ENCODE measurements around the gene USP47. TPM values are rescaled to one million over a fixed set of nuclear protein-coding genes. Genes with fewer than 3 reads are reported as not detected.

The USP47 gene
- total RNA-seq, 1 experiment from 2014 or later: 47.8 TPM

DNA sequence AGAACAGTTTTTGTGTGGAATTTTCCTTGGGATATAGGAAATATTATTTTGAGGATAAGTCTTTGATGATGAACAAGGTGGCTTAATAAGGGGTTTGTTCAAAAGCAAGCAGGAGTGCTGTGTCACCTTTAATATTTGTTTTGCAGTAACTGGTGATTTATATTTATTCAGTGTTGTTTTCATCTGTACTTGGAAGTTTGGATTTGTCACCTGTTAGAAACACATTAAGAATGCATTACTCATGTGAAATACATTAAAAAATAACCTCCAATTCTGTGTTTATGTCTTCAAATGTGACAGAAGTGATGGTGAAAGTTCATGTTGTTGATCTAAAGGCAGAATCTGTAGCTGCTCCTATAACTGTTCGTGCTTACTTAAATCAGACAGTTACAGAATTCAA is 96.2 kb downstream of the USP47 start:
- DNase-seq (ENCODE audit: low read depth): peak; percentile 55

DNA sequence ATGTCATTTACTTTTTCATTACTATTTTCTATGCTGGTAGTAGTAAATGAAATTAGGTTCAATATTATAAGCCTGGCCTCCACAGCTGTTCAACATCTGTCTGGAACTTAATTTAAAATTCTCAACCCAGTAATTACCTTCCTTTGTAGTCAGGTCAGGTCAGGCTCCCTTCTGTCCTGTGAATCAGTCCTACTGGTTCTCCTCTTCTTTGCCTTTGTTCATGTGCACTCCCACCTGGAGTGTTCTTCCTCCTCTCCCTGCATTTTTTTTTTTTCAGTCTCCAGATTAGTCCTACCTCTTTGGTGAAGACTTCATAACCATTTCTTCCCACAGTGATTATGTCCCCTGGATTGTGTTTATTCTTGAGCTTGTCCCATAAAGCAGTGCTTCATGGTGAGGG is 98.8 kb downstream of the USP47 start:
- no peak for DNase-seq (ENCODE audit: low read depth)

DNA sequence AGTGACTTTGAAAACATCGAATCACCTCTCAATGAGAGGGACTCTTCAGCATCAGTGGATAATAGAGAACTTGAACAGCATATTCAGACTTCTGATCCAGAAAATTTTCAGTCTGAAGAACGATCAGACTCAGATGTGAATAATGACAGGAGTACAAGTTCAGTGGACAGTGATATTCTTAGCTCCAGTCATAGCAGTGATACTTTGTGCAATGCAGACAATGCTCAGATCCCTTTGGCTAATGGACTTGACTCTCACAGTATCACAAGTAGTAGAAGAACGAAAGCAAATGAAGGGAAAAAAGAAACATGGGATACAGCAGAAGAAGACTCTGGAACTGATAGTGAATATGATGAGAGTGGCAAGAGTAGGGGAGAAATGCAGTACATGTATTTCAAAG is 100.9 kb downstream of the USP47 start:
- DNase-seq (ENCODE audit: low read depth): no peak

DNA sequence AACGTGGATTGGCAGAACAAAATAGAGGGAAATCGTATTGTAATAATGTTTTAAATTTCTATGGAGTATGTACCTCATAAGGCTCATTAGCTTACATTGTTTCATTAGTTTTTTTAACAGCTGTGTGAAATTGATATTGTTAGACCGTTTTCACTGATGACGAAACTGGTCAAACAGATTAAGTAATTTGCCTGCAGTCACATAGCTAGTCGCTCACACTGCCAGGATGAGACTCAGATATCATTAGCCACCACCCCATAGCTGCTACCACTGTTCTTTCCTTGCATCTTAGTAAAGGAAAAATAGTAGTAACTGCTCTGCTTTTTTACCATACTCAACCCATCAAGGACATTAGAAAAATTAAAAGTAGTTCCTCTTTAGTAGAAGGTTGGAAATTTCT is 102.7 kb downstream of the USP47 start:
- DNase-seq (ENCODE audit: low read depth): peak; percentile 23

DNA sequence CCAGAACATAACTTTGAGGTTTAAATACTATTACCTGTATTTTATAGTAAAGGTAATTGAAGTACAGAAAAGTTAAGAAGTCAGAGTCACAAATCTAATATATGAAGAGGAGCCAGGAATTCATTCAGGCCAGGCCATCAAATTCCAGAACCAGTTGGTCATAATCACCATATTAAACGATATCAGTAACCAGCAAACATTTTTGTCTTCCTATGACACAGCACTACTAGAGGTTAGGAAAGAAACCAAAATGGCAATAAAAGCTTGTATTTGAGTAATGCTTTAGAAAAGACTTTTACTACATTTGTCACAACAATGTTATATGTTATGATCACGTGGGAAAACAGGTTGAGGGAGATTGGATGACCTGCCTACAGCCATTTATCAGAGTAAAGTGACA is 104.4 kb downstream of the USP47 start:
- DNase-seq (ENCODE audit: low read depth): peak; percentile 60

DNA sequence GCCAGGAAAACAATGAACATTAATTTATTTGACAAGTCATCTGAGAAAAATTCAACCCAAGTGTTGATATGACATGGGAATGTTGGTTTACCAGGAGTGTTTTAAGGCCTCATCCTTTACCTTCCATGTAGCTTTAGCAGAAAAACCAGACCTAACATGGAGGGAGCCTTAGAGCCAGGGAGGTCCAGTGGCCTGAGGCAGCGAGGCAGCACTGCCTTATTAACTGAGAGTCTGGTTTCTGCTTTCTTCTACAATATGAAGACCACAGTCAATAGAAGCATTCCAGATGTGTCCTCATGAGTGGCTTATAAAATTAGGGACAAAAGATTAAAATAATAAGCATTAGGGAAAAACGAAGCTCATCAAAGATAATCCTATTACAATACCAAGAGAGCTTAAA is 105.1 kb downstream of the USP47 start:
- no peak for DNase-seq (ENCODE audit: low read depth)

DNA sequence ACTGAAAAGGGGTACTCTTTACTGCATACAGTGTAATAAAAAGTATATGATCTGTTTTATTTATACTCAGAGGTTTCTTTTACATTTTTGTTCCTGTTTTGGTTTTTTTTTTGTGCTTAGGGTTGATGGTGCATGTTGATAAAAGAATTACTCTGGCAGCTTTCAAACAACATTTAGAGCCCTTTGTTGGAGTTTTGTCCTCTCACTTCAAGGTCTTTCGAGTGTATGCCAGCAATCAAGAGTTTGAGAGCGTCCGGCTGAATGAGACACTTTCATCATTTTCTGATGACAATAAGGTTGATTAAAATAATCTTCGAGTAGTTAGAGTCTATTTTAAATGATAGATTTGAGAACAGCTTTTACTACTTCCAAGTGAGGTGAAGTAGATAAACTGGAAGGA is 106.1 kb downstream of the USP47 start:
- DNase-seq (ENCODE audit: low read depth): no peak

DNA sequence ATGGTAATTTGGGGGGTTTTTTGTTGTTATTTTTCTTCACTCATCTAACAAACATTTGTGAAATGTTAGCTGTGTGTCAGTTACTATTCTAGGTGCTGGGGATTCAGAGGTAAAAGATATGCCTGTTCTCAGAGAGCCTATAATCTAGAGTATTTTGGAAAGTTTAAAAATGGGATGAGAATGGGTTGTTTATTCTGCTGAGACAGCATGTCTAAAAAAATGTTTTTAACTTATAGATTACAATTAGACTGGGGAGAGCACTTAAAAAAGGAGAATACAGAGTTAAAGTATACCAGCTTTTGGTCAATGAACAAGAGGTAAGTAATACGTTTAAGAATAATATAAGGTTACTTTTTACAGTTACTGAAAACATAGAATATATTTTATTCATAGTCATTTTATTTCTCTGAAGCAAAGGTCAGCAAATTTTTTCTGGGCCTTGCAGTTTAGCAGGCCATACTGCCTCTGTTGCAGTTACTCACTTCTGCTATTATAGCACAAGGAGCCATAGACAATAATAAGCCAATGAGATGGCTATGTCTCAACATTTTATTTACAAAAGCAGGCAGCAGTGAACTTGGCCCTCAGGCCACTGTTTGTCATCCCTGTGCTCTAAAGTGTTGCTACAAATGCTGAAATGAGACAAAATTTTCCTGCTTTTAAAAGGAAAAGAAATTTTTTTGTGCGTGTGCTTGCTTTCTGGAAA is 106.6 kb downstream of the USP47 start:
- no peak for DNase-seq (ENCODE audit: low read depth)

DNA sequence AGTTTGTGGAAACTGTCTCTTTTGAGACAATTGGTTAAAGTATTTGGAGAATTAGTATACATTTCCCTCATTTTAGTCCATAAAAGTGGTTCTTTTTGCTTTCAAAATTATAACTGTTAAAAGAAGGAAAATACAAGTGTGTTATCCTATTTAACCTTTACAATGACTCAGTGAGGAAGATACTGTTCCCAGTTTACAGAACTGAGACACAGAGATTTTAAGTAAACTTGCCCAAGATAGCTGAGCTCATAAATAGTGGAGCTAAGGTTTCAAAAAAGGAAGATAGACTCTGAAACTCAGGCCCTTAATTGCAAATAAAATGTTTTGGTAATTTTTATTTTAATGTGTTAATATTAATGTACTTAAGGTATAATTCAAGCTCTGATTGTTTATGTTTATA is 107.7 kb downstream of the USP47 start:
- no peak for DNase-seq (ENCODE audit: low read depth)

DNA sequence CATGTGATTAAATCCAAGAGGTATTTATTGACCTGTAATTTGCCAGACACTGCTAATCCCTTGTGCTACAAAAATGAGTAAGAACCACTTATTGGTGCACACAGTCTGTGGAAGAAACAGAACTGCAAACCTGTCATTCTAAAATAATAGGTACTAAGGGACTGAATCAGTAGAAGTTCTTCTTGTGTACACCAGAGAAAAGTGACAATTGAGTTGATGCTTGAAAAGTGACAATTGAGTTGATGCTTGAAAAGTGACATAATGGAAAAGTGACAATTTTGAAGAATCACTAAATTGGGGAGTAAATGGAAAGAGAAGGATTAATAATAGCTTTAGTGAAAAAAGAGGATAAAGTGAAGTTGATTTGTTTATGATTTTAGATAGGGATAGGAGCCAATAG is 110.3 kb downstream of the USP47 start:
- no peak for DNase-seq (ENCODE audit: low read depth)

DNA sequence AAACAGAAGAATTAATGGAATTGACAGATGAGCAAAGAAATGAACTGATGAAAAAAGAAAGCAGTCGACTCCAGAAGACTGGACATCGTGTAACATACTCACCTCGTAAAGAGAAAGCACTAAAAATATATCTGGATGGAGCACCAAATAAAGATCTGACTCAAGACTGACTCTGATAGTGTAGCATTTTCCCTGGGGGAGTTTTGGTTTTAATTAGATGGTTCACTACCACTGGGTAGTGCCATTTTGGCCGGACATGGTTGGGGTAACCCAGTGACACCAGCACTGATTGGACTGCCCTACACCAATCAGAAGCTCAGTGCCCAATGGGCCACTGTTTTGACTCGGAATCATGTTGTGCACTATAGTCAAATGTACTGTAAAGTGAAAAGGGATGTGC is 114.2 kb downstream of the USP47 start:
- DNase-seq (ENCODE audit: low read depth): no peak

DNA sequence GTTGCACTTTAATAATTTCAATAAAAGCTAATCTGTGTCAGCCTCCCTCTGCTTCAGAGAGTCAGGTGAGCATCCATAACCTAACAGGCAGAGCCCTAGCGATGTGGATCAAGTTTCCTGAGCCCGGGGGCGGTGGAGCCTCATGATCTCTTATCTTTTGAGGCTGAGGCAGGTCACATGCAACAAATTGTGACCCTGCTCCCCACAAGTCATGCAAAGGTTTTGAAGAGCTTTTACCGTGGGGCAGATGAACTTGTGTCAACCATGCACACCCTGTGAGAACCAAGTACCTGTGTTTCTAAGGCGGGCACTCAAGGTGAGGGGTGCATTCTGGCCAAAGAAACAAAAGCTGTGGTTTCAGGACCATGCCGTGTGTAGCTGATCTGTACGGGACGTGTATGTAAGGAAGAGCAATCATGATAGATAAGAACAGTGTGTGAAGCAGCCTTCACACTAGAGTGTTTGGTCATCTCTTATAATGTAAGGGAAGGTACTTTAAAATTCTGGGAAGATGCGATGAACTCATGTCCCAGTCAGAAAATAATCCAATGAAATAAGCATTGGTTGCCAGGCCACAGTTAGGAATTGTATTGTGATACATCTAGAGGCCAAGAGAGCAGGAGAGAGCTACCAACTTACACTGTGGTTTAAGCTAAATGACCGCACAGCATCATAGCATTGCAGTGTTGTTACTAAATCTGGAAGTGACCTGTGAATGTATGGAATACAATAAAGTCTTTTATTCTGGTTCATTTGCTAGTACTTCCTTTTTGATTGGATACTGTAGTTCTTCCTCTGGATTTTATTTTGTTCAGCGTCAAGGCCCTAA is 116.8 kb downstream of the USP47 start:
- DNase-seq (ENCODE audit: low read depth): no peak

DNA sequence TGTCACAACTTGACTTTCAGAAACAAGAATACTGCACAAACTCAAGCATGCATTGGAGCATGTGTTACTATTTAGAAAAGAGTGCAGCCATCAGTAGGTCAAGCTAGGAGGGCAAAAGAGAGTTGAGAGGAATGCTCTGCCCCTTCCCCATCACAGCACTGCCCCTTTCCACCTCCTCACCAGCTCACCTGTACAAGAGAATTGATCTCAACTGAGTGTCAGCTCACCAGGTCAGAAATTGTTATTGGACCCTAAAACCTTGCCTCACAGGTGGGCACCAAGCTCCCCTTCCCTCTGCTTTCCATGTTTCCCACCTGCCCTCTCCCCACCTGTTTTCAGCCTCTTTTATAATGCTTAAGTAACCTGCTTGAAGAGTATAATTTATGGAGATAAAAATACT is 117.8 kb downstream of the USP47 start:
- DNase-seq (ENCODE audit: low read depth): no peak

DNA sequence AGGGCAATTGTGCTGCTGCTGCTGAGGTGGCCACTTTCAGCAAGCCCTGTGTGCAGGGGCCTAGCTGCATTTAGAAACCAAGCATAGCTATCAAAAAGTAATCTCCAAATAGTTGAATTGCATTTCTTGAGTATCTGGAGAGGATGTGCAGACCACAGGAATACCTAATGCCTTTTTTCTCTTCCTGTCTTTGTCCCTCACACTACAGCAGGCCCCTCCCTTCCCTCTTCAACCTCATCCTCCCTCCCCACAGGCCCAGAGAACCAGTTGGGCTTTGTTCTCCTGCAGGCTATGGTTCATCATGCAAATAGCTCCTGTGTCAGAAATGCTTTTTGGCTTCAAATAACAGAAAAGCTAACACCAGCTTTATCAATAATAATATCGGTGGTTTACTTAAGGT is 118.9 kb downstream of the USP47 start:
- DNase-seq (ENCODE audit: low read depth): no peak

DNA sequence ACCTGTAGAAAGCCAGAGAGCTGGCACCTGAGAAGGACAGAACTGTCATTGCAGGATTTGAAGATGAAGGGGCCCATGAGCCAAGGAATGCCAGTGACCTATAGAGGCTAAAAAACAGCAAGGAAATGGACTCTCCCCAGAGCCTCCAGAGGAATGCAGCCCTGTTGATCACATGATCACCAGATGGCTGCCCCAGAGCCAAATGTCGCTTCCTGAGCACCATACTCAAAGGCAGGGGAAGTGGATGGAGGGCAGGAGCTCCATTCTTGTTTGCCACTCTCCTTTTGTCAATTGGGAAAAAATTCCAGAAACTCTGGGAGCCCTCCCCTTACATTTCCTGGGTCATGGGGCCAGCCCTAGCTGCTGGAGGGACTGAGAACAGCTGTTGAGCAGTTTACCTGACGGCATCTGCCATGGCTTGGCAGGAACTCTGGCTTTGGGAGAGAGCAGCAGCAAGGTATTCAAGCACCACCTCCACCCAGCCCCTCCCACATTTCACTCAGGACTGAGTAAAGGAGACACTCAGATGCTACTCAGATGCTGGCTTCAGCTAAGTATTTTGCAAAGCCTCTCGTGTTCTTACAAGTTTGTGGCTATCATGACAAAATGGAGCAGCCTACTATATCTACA is 119.7 kb downstream of the USP47 start:
- no peak for DNase-seq (ENCODE audit: low read depth)

DNA sequence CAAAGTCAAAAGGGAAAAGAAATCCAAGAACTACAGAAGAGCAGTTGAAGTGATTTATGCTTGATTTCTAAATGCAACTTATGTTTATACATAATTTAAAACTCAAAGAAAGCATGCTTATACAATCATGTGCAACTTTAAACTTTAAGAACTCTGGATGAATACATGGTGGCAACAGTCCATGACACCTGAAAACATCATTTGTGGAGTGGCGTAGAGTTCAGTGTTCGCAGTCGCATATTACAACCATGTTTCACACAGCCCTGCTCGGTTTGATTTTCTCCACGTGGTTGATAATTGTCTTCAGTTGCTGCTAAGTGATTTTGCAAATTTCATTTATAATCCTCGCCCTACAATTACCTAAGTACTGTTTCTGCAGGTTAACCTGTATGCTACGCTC is 121.3 kb downstream of the USP47 start:
- DNase-seq (ENCODE audit: low read depth): no peak

DNA sequence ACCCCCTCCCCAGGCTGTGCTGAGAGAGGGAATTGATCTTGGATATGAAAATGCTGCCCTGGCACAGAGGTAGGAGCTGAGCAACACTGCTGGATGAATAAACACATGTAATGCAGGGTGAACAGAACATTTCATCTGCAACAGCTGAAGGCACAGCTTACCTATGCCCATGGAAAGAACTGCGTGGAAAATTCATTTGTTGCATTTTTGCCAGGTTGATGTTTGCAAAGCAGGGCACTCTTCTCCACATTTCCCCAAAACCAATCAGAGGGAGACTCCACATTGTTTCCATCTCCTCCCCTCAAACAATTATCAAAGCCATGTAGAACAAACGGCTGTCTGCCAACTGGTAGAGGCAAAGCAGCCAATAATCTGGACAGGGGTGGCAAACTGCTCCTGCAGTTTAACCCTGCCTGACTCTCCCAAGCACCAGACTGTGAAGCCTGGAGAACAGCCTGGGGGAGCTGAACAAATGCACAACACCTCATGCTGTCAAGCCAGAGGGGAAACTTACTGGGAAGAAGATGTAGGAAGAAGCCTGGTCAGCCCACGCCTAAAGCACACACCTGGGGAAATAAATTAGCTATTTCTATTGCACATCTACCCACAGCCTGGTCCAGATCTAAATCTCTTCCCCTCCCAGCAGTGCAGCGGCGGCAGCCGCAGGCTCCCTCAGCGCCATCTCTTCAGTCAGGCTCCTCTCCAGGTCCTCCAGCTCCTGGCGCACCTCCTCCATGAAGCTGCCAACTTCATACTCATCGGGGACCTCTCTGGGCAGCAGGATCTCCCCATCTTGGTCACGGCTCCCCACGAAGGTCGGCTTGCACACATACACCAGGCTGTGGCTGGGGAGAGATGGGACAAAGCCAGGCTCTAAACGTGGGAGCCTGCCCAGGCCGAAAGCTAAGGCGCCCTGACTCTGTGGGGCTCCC is 122.3 kb downstream of the USP47 start:
- no peak for DNase-seq (ENCODE audit: low read depth)

DNA sequence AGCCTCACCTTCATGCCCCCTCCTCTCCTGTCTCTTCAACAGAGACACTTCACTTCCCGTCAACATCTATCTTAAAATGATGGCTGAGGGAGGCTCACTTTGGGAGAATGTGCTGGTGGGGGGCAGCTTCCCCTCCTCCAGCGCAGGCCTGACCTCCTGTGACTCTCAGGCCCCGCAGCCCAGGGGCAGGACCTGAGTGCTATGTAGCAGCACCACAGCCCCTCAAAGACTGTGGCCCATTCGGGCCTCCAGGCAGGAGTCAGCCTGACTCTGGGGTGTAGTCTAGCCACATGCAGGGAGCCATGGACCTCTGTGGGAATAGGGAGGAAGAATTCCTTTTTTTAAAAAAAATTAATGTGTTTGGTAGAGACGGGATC is 123.0 kb downstream of the USP47 start:
- no peak for DNase-seq (ENCODE audit: low read depth)

DNA sequence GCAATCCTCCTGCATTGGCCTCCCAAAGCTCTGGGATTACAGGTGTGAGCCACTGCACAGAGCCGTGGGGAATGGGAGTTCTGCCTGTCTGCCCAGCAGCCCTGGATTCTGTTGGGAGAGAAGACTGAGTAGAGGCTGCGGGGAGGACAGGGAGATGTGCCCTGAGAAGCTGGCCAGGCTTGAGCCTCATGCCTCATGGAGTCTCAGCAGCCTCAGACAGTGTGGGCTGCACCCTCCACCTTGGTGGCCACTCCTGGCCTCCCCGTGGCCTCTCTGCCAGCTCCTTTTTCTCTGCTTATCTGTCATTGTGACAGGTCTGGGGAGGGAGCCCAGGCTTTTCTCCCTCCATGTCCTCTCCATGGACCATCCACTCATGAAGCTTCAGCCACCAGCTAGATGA is 123.4 kb downstream of the USP47 start:
- DNase-seq (ENCODE audit: low read depth): no peak

DNA sequence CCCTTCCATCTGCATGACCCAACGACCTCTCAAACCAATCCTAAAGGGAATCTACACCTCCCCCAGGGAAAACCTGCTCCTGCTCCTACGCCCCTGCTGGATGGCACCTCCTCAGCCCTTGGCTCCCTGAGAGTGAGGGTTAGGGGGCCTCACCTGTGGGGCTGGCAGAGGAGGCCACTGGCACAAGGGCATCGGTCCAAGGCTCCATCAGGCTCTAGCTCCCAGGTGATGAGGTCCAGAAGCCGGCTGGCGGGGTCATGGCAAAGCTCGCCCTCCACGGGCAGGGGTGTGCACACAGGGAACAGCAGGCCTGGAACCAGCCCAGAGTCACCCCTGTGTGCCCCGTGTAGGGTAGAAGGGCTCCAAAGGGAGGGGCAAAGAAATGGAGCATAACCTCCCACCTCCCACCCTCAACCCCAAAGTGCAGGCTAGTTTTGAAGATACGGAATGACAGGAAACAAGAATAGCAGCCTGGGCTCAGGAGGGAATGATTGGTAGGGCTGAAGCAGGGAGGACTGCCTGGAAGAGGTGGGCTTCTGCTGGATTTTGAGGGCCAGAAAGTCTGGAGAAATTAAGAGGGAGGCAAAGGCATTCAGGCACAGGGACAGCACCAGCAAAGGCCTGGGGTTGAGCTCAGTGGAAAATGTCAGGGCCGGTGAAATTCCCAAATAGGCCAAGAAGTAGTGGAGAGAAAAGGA is 124.0 kb downstream of the USP47 start:
- DNase-seq (ENCODE audit: low read depth): no peak

DNA sequence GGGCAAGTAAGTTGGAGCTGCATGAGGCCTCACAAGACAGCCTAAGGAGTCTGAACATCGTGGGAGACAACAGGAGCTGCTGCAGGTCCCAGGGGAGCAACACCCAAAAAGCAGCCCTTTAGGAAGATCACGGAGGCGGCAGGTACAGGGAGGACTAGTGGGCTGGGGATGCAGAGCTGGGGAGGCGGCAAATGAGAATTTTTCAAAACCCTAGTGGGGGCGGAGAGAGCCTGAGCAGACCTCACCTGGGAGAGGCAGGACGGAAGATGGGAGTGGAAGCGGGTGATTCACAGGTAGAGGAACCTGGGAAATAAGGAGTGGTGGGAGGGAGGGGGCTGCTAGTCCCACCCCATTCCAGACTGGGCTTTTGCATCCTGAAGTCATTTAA is 124.6 kb downstream of the USP47 start:
- DNase-seq (ENCODE audit: low read depth): no peak
